HG03565 (cell line): ENCODE results near the gene CD99L2.
A peak's percentile ranks its signal among the peaks of the same experiment; 100 is the strongest.

ENCODE experiments used
- ATAC-seq: cut with Tn5 transposase; IDR thresholded peaks from one replicate; pipeline ENCODE4 v1.9.1; 2021; ENCODE audit warnings: mild to moderate bottlenecking, moderate library complexity; ENCODE audit not compliant: unreplicated experiment

The CD99L2 gene

DNA sequence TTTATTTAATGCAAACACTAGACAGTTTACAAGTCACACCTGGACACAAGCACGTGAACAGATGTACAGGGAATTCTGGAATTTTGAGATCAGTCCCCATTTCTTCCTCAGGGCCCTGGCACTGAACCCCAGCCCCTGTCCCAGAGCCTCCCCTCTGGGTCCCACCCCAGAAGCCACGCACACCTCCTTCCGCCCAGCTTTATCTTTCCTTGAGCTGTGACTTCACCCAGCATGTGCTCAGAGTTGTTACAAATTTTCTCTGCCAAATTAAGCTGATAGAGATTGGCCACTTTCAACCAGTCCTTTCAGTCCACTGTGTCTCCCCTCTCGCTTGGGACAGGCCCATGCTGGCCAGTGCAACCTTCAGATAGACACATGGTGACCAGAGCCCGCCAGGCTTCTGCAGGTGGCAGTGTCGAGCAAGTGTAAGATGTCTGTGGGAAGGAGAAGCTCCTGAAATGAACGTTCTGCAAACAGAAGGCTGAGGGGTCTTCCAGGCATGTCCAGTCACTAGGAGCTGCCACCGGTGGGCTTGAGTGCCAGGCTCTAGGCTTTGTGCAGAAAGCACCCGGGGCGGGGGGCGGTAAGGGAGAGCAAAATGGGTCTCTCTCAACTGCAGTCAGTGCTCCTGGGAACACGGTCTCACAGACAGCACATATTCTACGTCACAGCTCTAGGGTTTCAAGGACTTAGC, 132.0 kb downstream of the CD99L2 start:
- no peak for ATAC-seq

- ATAC-seq = no peak
These were observed 132.6 kb downstream of the CD99L2 start for GRCh38 chrX:150765782-150766350.

DNA sequence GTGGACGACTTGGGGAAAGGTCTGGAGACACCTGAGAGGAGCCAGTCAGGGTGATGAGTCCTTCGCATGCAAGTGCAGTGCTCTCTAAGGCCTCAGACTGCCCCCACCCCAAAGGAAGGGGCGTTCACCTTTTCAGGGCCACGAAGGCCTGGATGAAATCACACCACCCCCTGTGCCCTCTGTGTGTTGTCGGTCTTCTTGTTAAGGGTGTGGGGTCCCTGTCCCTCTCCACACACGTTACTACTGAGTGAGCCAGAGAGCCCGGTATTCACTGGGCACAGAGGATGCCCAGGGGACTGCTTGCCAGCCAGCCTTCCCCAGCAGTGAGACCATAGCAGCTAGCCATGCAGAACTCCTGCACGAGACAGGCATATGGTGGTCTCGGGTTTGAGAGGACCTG, 133.2 kb downstream of the CD99L2 start:
- no peak for ATAC-seq

DNA sequence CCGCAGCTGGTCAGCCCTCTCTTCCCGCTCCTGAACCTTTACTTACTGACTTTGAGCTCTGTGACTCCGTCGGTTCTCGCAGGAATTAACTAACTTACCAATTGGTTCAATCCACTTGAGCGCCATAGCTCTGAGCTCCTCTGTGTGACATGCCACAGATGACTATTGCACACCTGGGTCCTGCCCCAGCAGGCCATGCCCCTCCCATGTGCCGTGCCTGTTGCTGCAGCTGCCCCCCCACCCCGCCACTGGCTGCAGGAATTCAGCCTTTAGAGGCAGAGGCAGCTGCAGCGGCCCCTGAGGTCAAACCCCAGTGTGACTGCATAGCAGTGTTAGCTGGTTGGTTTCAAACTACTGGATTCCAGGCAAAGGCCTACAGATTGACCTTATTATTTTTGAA, 134.7 kb downstream of the CD99L2 start:
- no peak for ATAC-seq

GRCh38 chrX:150763303-150763797, 135.1 kb downstream of the CD99L2 start:
- no peak for ATAC-seq

DNA sequence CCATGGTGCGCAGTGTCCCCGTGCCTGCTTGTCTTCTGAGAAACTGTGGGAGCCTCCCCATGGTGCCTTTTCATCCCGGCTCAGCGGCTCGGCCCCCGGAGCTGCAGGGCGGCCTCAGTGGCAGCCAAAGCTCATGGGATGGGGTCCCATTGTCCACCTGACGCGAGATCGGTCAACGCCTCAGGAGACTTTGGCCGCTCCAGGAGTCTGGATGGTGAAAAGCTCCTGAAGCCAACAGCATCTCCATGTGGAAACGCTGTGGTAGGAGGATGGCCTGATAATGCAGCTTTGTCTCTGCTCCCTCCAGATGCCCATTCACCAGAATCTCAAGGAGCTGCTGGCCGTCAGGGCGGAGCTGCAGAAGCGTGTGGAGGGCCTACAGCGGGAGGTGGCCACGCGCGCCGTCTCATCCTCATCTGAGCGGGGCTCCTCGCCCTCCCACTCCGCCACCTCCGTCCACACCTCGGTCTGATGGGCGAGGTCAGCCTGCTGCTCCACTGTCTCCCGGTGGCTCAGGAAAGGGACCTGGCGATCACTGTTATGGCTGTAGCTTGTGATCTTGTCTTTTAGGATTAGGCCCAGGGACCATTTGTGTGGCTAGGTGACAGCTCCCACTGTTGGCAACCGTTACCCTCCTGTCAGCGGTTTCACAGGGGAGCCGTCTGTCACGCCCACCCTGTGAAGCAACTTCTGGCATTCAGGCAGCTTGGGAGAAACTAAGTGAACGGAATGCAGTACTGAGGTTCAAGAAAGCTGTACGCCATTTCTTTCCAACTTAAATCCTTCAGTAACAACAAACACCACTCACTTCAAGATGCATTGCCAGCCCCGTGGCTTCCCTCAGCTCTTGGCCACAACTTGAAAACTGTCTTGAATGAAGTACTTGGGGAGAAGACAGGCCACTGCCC, 136.0 kb downstream of the CD99L2 start:
- ATAC-seq = no peak

- no peak for ATAC-seq
These were observed 136.7 kb downstream of the CD99L2 start for GRCh38 chrX:150761819-150762216.

GRCh38 chrX:150761176-150761818, 137.2 kb downstream of the CD99L2 start:
- ATAC-seq = no peak

DNA sequence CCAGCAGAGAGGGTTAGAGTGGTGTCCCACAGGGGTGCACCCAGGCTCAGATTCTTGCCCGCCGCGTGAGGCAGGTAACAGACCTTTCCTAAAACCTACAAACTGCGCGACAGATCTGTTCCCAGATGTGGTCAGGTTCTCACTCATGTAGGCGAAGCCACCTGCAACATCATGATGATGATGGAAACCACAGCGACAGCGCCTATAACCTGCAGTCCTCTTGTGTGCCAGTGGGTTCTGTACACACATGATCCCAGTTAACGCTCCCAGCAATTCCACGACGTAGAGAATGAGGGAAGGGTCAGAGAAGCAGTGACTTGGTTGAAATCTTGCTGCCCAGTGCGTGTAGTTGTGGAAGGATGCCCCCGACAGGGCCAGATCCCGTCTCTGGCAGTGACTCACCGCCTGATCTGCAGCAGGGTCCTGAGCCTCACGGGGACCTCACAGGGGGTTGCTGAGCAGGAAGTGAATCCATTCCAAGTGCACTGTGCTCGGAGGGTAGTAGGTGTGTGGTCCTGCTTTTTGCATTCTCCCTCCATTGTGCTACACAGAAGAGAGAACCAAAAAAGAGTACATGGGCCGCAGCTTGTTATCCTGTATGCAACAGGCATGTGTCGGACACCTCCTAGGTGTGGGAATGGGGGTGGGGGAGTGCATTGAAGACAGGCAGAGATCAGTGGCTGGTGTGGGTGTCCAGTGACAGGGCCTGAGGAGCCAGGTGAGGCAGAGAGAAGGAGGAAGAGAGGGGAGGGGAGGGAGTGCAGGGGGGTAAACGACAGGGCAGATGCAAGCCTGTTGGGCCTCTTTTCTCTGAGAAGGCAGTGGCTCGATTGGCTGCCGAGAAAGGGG, 138.7 kb downstream of the CD99L2 start:
- no peak for ATAC-seq

DNA sequence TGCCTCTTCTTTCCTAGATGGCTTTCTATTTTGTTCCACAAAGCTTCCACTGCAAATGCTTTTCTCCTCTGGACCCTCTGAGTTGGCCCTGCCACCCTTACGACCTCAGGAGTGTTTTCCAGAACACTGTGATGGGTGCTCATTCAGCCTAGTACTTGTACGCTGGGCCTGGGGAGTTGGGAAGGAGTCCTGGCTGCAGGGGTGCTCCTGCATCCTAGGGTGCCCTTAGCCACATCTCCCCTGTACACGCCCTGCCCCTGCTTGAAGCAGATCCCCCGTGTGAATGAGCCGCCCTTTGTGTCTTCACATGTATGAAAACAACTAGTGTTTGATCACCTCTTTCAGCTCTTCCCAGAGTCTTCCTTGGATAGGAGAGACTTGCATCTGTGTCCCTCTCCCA, 141.1 kb downstream of the CD99L2 start:
- ATAC-seq = no peak

DNA sequence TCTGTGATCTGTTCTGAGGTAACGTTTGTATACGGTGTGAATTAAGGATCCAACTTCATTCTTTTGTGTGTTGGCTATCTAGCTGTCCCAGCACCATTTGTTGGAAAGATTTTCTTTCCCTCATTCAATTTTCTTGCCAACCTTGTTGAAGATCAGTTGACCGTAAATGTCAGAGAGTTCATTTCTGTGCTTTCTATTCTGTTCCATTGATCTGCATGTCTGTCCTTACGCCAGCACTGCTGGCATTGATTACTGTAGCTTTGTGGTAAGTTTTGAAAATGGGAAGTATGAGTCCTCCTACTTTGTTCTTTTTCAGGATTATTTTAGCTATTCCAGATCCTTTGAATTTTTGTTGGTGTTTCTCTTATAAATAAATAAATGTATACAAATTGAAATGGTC, 144.5 kb downstream of the CD99L2 start:
- ATAC-seq = no peak

DNA sequence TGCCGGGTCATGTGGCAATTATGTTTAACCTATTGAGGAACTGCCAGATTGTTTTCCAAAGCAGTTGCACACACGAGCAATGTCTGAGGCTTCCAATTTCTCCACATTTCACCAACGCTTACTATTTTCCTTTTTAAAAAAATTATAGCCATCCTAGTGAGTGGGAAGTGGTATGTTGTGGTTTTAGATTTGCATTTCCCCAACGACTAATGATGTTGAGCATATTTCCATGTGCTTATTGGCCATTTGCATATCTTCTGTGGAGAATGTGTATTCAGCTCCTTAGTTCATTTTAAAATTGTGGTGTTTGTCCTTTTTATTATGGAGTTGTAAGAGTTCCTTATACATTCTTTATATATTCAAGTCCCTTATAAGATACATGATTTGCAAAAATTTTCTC, 145.1 kb downstream of the CD99L2 start:
- ATAC-seq = no peak

DNA sequence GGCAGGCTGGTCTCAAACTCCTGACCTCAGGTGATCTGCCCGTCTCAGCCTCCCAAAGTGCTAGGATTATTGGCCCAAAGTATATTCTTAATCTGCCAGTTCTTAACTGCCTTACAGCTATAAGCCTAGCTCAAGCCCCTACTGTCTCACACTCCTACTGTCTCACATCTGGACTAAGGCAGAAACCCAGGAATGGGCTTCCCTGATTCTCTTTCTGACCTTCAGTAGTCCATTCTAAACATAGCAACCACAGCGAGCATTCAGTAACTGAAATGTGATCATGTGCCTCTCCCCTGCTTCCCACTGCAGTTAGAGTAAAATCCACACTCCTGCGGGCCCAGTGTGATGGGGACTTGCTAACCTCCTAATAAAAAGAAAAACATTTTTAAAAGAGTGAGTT, 146.3 kb downstream of the CD99L2 start:
- no peak for ATAC-seq

DNA sequence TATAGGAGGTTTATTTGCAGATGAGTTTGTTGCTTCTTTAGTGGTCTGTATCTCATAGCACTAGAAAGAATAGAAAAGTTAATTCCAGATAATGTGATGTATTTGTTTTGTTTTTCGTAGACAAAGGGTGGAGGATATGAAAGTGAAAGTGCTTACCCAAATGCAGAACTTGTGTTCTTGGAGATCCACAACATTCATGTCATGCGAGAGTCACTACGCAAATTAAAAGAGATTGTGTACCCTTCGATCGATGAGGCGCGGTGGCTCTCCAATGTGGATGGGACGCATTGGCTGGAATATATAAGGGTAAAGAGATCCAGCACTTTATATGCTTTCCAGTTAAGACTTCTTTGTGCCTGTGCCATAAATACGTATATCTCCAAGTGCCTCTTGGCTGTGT, 162.0 kb downstream of the CD99L2 start:
- peak; percentile 61 for ATAC-seq

GRCh38 chrX:150731795-150732194, 166.7 kb downstream of the CD99L2 start:
- no peak for ATAC-seq

GRCh38 chrX:150730719-150731118, 167.7 kb downstream of the CD99L2 start:
- no peak for ATAC-seq

DNA sequence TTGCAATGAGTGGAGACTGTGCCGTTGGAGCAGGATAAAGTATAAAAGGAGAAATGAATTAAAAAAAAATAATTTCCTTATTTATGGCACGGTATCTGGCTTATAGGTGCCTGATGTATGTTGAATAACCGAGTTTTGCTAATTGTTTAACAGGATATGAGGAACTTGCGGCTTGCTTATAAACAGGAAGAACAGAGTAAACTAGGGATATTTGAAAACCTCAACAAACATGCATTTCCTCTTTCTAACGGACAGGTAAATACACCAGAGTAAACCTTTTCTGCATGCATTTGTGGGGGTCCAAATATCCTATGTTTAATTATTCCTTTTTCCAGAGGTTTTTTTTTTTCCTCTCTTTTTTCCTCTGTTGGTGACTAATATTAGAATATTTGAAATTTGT, 168.5 kb downstream of the CD99L2 start:
- no peak for ATAC-seq

- ATAC-seq = no peak
These were observed 178.8 kb downstream of the CD99L2 start for GRCh38 chrX:150719621-150720020.
